HepG2 (cell line): Measurements from ENCODE around the gene PRR5L.

Source experiments
- USF2 ChIP-seq, 2 experiments: sonication (generic) in 1 of 2; formaldehyde crosslinking in 1 of 2; IDR thresholded peaks; 2 replicates each; pipeline versions ENCODE4 v1.5.1 to v1.6.1; 2011 to 2020; ENCODE audit warnings: borderline replicate concordance in 1 of 2, low read depth in 1 of 2, low read length in 1 of 2, mild to moderate bottlenecking in 1 of 2, missing genetic modification reagents in 1 of 2, moderate library complexity in 1 of 2
- ZFP37 ChIP-seq: sonication (generic); formaldehyde crosslinking; IDR thresholded peaks from 2 replicates; pipeline ENCODE4 v1.4.0; 2020; ENCODE audit warnings: missing genetic modification reagents, borderline replicate concordance
- TF ChIP-seq, protein P1 (sequence below): sonication (generic); formaldehyde crosslinking; IDR thresholded peaks from 2 replicates; pipeline ENCODE4 v1.8.1; 2023; ENCODE audit warnings: mild to moderate bottlenecking, moderate library complexity, missing genetic modification reagents
- TF ChIP-seq, protein P2 (sequence below): sonication (generic); formaldehyde crosslinking; IDR thresholded peaks from 2 replicates; pipeline ENCODE4 v1.5.0; 2020; ENCODE audit warnings: mild to moderate bottlenecking, missing genetic modification reagents, moderate library complexity

- no peak for TF ChIP-seq USF2 (IDR thresholded peaks at IDR 0.05; ENCODE audit: low read depth, low read length)
- TF ChIP-seq USF2 (CRISPR knock-in tag; IDR thresholded peaks at IDR 0.05; ENCODE audit: borderline replicate concordance) = no peak
- TF ChIP-seq, protein P1, sequence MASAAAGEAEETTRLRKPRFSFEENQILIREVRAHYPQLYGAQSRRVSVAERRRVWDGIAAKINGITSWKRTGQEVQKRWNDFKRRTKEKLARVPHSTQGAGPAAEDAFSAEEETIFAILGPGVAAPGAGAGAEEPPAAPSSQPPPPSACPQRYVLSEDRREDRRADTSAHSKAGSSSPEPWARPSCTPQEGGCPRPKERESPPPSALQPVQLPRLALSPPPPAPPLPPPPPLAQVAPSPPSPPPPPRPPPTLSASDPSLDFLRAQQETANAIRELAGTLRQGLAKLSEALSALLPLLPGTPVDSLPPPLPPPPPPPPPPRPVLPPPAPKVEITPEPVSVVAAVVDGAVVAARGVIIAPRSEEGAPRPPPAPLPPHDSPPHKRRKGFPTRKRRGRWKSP (CRISPR knock-in tag) = no peak
- TF ChIP-seq, protein P2, sequence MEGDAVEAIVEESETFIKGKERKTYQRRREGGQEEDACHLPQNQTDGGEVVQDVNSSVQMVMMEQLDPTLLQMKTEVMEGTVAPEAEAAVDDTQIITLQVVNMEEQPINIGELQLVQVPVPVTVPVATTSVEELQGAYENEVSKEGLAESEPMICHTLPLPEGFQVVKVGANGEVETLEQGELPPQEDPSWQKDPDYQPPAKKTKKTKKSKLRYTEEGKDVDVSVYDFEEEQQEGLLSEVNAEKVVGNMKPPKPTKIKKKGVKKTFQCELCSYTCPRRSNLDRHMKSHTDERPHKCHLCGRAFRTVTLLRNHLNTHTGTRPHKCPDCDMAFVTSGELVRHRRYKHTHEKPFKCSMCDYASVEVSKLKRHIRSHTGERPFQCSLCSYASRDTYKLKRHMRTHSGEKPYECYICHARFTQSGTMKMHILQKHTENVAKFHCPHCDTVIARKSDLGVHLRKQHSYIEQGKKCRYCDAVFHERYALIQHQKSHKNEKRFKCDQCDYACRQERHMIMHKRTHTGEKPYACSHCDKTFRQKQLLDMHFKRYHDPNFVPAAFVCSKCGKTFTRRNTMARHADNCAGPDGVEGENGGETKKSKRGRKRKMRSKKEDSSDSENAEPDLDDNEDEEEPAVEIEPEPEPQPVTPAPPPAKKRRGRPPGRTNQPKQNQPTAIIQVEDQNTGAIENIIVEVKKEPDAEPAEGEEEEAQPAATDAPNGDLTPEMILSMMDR (CRISPR knock-in tag) = no peak
- TF ChIP-seq ZFP37 (CRISPR knock-in tag) = no peak
Observed at GRCh38 chr11:36389811-36390210, 93.7 kb downstream of the PRR5L start.
